Progenitor cell of endocrine pancreas (in vitro differentiated cells): ENCODE measurements around the gene HPS1. TPM values are rescaled to one million over a fixed set of nuclear protein-coding genes. Genes with fewer than 3 reads are reported as not detected.
A peak's percentile ranks its signal among the peaks of the same experiment; 100 is the strongest.

Experiments used
- DNase-seq: peaks from one replicate; pipeline ENCODE4 v3.0.0; 2021; ENCODE audit warnings: low spot score; ENCODE audit not compliant: unreplicated experiment
- H3K27ac Mint-ChIP-seq: 2 replicates; pipeline ENCODE4 v1.8.0; 2021; ENCODE audit warnings: mild to moderate bottlenecking, moderate library complexity, mixed read lengths
- H3K27me3 Mint-ChIP-seq: 2 replicates; pipeline ENCODE4 v1.8.0; 2021; ENCODE audit warnings: mixed read lengths
- H3K36me3 Mint-ChIP-seq: 2 replicates; pipeline ENCODE4 v1.8.0; 2022; ENCODE audit warnings: mixed read lengths; ENCODE audit not compliant: insufficient read depth
- H3K4me1 Mint-ChIP-seq: 2 replicates; pipeline ENCODE4 v1.8.0; 2021; ENCODE audit warnings: low read depth, mixed read lengths
- H3K4me3 Mint-ChIP-seq: 2 replicates; pipeline ENCODE4 v1.8.0; 2021; ENCODE audit warnings: low read depth, mild to moderate bottlenecking, moderate library complexity, mixed read lengths
- H3K9me3 Mint-ChIP-seq: 2 replicates; pipeline ENCODE4 v1.8.0; 2021; ENCODE audit warnings: low read depth, mixed read lengths
- long read RNA-seq: library from polyadenylated mRNA; unstranded; transcript quantifications from one replicate; pipeline ENCODE4 v2.0.0, GENCODE V29; 2020
- total RNA-seq: library from RNA; stranded (reverse); gene quantifications from 2 replicates; pipeline ENCODE4 v1.2.1, GENCODE V29; 2021
- TF ChIP-seq, protein P1 (sequence below): fragments of 200-600 bp; sonication (generic); IDR thresholded peaks from one replicate; pipeline ENCODE4 v1.5.0; 2021; ENCODE audit warnings: antibody characterized with exemption, mild to moderate bottlenecking; ENCODE audit not compliant: unreplicated experiment

HPS1 gene
- 51.3 and 52.1 TPM in 2 replicates for total RNA-seq
- long read RNA-seq, transcript HPS1-201 (20 exons, 3,703 nt) = major isoform, 10 of 82 reads
- long read RNA-seq, partial matches to known transcripts = 18 of 82 reads
- long read RNA-seq, other reads (novel, unspliced or antisense) = 48 of 82 reads

DNA sequence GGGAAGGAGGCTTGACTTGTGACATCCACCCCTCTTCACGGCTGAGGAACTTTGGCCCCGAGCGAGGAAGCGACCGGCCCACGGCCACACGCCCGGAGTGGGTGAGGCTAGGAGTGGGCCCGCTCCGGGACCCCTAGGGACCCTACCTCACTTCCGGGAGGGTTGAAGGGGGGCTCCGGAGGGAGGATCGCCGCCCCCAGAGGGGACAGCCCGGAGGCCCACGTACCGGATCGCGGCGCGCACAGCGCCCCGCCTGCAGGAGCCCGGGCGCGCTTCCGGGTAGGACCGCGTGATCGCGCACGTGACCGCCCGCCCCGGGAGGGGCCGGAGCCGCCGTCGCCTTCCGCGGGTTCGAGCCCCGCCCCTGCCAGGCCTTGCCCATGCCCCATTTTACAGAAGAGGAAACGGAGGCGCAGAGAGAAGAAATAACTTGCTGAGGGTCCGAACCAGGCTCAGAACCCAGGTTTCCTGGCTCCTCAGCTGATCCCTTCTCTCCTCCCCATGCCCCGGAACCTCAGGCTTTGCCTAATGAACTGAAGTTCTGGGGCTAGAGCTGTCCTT is at the start of gene HPS1:
Gene HPS1 (minus strand): TSS at position 275 of the 561 bp plus-strand sequence. CDS start 3,695 bp downstream, outside the sequence.
- H3K27ac Mint-ChIP-seq = peak within 1 kb of the TSS; percentile 93

DNA sequence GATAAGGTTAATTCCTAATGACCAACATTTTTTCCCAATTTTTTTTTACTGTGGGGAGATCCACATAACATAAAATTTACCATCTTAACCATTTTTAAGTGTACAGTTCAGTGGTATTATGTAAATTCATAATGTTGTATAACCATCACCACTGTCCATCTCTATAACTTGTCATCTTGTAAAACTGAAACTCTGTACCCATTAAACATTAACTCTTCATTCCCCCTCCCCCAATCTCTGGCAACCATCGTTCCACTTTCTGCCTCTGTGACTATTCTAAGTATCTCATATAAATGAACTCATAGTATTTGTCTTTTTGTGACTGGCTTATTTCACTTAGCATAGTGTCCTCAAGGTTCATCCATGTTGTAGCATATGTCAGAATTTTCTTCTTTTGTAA is 46.0 kb upstream of the HPS1 start:
- no peaks in the 10 kb centered on the region for H3K4me1 Mint-ChIP-seq
- H3K9me3 Mint-ChIP-seq = peaks cover 12% of the 10 kb centered on the region
- H3K4me3 Mint-ChIP-seq = no peak overlapping the region
- no peak overlapping the region for H3K27ac Mint-ChIP-seq
- DNase-seq = no peak
- no peaks in the 10 kb centered on the region for H3K36me3 Mint-ChIP-seq
- no peaks in the 10 kb centered on the region for H3K27me3 Mint-ChIP-seq
- TF ChIP-seq, protein P1, sequence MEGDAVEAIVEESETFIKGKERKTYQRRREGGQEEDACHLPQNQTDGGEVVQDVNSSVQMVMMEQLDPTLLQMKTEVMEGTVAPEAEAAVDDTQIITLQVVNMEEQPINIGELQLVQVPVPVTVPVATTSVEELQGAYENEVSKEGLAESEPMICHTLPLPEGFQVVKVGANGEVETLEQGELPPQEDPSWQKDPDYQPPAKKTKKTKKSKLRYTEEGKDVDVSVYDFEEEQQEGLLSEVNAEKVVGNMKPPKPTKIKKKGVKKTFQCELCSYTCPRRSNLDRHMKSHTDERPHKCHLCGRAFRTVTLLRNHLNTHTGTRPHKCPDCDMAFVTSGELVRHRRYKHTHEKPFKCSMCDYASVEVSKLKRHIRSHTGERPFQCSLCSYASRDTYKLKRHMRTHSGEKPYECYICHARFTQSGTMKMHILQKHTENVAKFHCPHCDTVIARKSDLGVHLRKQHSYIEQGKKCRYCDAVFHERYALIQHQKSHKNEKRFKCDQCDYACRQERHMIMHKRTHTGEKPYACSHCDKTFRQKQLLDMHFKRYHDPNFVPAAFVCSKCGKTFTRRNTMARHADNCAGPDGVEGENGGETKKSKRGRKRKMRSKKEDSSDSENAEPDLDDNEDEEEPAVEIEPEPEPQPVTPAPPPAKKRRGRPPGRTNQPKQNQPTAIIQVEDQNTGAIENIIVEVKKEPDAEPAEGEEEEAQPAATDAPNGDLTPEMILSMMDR = no peak

More for the DNA sequence above, at the start of gene HPS1:
- TF ChIP-seq, protein P1 = peak; percentile 17
- Mint-ChIP-seq H3K27me3 (no peaks in the 10 kb centered on the region), H3K4me1 (peaks cover 13% of the 10 kb centered on the region), H3K9me3 (no peaks in the 10 kb centered on the region), H3K36me3 (peaks cover 12% of the 10 kb centered on the region), H3K4me3 (peak within 1 kb of the TSS; percentile 85)
- DNase-seq = peak; percentile 42

DNA sequence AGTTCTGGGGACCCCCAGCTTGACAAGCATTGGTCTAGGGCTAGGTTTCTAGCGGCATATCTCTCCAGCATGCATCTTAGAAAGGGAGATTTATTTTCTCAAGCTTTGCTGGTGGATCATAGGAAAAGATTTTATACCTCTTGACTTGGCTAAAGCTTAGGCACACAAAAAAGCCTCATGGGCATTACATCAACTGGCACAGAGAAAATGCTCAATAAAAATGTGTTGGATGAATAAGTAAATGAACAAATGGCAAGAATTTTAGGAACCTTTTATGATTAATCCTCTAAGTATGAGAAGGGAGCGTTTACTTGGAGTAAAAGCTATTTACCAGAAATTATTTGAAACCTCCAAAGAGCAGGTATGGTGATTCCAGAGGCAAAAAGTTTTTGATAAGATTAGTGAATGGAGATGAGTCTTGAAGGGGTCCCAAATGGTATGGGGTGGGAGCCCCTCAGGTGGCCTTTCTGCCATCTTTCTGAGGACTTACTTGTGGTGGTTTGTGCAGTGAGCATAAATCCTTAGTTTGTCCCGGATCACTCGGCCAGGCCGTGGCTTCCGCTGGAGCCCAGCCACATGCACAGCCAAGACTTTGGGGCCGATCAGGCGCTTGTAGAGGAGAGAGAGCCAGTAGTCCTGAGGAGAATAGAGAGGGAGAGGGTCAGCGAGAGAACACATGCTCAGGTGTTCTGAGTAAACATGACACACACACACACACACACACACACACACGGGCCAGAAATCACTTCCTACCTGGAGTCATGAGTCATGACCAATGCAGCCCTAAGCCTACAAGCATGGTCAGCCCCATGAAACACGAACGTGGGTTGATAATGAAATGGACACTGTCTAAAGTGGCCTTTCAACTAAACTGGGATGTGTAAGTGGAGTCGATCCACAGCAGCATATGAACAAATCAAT is 43.1 kb upstream of the HPS1 start:
- no peaks in the 10 kb centered on the region for H3K4me1 Mint-ChIP-seq
- no peaks in the 10 kb centered on the region for H3K27me3 Mint-ChIP-seq
- TF ChIP-seq, protein P1 = no peak
- no peaks in the 10 kb centered on the region for H3K9me3 Mint-ChIP-seq
- no peaks in the 10 kb centered on the region for H3K36me3 Mint-ChIP-seq
- DNase-seq = no peak
- H3K4me3 Mint-ChIP-seq = no peak overlapping the region
- H3K27ac Mint-ChIP-seq = no peak overlapping the region

- Mint-ChIP-seq H3K27me3 (no peaks in the 10 kb centered on the region), H3K4me1 (no peaks in the 10 kb centered on the region), H3K4me3 (no peak overlapping the region), H3K27ac (peak overlapping the region; percentile 24), H3K9me3 (no peaks in the 10 kb centered on the region), H3K36me3 (no peaks in the 10 kb centered on the region)
- TF ChIP-seq, protein P1 = no peak
- no peak for DNase-seq
These were observed 42.1 kb upstream of the HPS1 start for GRCh38 chr10:98488669-98489430.

DNA sequence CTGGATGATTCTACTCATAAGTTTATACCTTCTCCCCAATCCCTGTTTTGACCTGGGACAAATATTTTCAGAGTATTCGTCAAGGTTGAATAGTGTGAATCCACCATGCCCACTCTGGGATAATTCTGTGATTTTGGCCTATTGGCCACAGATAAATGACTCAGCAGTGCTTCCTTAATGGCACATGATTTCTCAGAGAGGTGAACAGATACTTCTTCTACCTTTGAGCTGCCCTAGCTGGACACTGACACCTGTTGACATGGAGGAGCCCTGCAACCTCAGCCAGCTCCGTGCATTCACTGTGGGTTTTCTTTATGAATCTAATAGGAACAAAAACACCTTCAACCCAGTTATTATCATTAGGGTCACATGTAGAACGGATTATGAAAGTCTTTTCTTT is 40.9 kb upstream of the HPS1 start:
- Mint-ChIP-seq H3K27me3 (no peaks in the 10 kb centered on the region), H3K4me3 (no peak overlapping the region), H3K36me3 (no peaks in the 10 kb centered on the region), H3K27ac (no peak overlapping the region), H3K9me3 (no peaks in the 10 kb centered on the region), H3K4me1 (no peaks in the 10 kb centered on the region)
- TF ChIP-seq, protein P1 = no peak
- DNase-seq = no peak
